ENCODE data around the gene EFNA5. TPM values are rescaled to one million over a fixed set of nuclear protein-coding genes. Genes with fewer than 3 reads are reported as not detected.

Gene EFNA5
- total RNA-seq, 2 experiments from 2014 or later = not detected

DNA sequence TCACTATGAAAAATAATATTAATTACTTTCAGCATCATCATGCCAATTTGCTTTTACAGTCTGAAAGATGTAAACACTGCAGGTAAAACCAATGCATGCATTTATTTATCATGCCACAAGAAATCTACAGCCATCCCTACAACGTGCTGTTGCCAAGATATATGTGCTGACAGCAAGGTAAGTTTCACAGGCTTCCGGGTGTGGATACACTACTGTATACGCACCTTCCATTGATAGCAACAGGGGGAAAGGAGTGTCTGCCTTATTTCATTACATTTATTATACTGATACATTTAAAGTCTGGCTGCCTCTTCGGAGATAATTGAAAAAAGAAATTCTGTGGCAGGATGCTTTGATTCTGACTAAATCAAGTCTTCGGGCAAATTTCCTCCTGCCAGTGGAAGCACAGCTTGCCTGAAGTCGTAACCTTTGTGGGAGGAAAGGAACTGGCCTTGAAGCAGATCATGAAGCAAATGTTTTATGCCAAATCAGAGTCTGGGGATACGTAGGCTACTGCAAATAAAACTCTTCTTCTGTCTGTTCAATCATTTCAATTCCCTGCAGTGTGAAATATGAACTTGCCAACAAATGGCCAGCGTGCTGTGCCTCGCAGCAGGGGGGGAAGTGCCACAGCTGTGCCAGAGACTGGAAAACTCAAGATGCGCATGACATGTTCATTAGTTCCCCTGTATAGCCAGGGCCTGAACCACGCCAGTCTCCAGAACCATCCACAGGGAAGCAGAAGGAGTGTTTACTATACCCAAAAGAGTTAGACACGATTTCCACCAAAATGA is 268.1 kb downstream of the EFNA5 start:
- Mint-ChIP-seq H3K27ac (no peak overlapping the region), H3K9me3 (no peaks in the 10 kb centered on the region), H3K36me3 (ENCODE audit: low read depth) (no peaks in the 10 kb centered on the region), H3K4me3 (no peak overlapping the region), H3K27me3 (no peaks in the 10 kb centered on the region), H3K4me1 (ENCODE audit: low read depth) (no peaks in the 10 kb centered on the region)
- CTCF ChIA-PET = no interaction called here
- no peaks in the 10 kb centered on the region for H3K36me3 ChIP-seq (ENCODE audit: insufficient read depth, low read length)
- H3K27ac ChIP-seq (ENCODE audit: low read depth in 1 of 2, low read length in 2 of 2) = no peak overlapping the region
- no peaks in the 10 kb centered on the region for H3K27me3 ChIP-seq (ENCODE audit: control insufficient read depth in 1 of 2, insufficient read depth in 2 of 2, low read length in 2 of 2)
- POLR2A ChIA-PET = no interaction called here
- ATAC-seq (ENCODE audit: poor library complexity) (no peak), DNase-seq (no peak)
- no peak overlapping the region for H3K4me3 ChIP-seq (ENCODE audit: low read length)
- no peaks in the 10 kb centered on the region for H3K9me3 ChIP-seq (ENCODE audit: control insufficient read depth in 1 of 2, insufficient read depth in 1 of 2, low read length in 2 of 2)
- intact Hi-C loops (cut with DNase I, micrococcal nuclease) = no loop called here
- H3K4me1 ChIP-seq (ENCODE audit: insufficient read depth, low read length) = no peaks in the 10 kb centered on the region
- TF ChIP-seq, protein P1, sequence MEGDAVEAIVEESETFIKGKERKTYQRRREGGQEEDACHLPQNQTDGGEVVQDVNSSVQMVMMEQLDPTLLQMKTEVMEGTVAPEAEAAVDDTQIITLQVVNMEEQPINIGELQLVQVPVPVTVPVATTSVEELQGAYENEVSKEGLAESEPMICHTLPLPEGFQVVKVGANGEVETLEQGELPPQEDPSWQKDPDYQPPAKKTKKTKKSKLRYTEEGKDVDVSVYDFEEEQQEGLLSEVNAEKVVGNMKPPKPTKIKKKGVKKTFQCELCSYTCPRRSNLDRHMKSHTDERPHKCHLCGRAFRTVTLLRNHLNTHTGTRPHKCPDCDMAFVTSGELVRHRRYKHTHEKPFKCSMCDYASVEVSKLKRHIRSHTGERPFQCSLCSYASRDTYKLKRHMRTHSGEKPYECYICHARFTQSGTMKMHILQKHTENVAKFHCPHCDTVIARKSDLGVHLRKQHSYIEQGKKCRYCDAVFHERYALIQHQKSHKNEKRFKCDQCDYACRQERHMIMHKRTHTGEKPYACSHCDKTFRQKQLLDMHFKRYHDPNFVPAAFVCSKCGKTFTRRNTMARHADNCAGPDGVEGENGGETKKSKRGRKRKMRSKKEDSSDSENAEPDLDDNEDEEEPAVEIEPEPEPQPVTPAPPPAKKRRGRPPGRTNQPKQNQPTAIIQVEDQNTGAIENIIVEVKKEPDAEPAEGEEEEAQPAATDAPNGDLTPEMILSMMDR (IDR thresholded peaks at IDR 0.05) = no peak

DNA sequence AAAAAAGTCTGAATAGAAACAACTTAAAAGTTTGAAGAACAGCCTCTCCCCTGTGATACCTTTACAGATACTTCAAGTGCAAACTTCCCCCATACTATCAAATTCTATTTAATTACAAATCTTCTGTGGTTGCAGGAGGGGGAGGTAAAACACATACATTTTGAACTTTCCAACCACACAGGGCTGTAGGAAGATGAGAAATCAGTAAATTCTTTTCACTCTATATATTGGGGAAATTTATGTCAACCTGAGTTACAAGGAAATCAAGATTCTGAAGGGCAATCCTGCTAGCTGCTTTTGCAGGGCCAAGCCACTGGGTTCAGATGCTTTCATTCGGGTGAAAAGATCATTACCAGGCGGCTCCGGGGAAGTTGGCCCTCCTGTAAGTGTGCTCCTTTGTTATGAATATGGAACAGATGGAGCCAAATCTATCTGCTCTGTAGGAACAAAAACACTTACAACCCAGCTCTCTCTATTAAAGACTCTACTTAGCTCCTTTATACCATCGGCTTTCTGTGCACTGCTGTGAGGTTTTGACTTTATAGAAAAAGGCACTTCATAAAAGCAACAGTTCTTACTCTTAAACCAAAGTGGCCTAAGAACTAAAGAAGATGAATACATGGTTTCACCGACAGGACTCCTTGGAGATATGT is 269.1 kb downstream of the EFNA5 start:
- POLR2A ChIA-PET = no interaction called here
- TF ChIP-seq, protein P1 (IDR thresholded peaks at IDR 0.05) = no peak

DNA sequence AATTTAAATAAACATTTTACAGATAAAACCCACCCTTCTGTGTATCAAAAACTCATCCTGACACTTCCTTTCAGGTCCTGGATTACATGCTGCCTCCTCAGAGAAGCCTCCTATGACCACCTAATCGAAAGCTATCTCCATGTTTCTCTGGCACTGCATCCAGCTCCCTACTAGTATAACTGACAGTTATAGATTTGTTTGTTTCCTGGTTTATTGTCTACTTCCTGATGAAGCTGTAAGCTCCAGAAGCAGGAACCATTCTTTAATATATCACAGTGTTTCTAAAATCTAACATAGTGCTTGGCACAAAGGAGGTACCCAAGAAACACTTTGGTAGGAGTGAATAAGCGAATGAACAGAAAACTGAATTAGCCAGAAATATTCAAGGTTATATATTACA is 270.4 kb downstream of the EFNA5 start:
- Mint-ChIP-seq H3K9me3 (no peaks in the 10 kb centered on the region), H3K4me1 (ENCODE audit: low read depth) (no peaks in the 10 kb centered on the region), H3K27me3 (no peaks in the 10 kb centered on the region), H3K36me3 (ENCODE audit: low read depth) (no peaks in the 10 kb centered on the region), H3K4me3 (no peak overlapping the region), H3K27ac (no peak overlapping the region)
- no peaks in the 10 kb centered on the region for H3K27me3 ChIP-seq (ENCODE audit: control insufficient read depth in 1 of 2, insufficient read depth in 2 of 2, low read length in 2 of 2)
- no peak for DNase-seq
- no peak overlapping the region for H3K27ac ChIP-seq (ENCODE audit: low read depth in 1 of 2, low read length in 2 of 2)
- ChIA-PET CTCF (no interaction called here), POLR2A (no interaction called here)
- H3K4me1 ChIP-seq (ENCODE audit: insufficient read depth, low read length) = no peaks in the 10 kb centered on the region
- no peak overlapping the region for H3K4me3 ChIP-seq (ENCODE audit: low read length)
- no peak for ATAC-seq (ENCODE audit: poor library complexity)
- H3K36me3 ChIP-seq (ENCODE audit: insufficient read depth, low read length) = no peaks in the 10 kb centered on the region
- no peaks in the 10 kb centered on the region for H3K9me3 ChIP-seq (ENCODE audit: control insufficient read depth in 1 of 2, insufficient read depth in 1 of 2, low read length in 2 of 2)
- intact Hi-C loops (cut with DNase I, micrococcal nuclease) = no loop called here
- TF ChIP-seq, protein P1 (IDR thresholded peaks at IDR 0.05) = no peak

More for the DNA sequence above, 269.1 kb downstream of the EFNA5 start:
- H3K4me1 Mint-ChIP-seq (ENCODE audit: low read depth) = no peaks in the 10 kb centered on the region
- Histone ChIP-seq H3K27me3 (ENCODE audit: control insufficient read depth in 1 of 2, insufficient read depth in 2 of 2, low read length in 2 of 2) (no peaks in the 10 kb centered on the region), H3K27ac (ENCODE audit: low read depth in 1 of 2, low read length in 2 of 2) (no peak overlapping the region), H3K9me3 (ENCODE audit: control insufficient read depth in 1 of 2, insufficient read depth in 1 of 2, low read length in 2 of 2) (no peaks in the 10 kb centered on the region), H3K36me3 (ENCODE audit: insufficient read depth, low read length) (no peaks in the 10 kb centered on the region), H3K4me1 (ENCODE audit: insufficient read depth, low read length) (no peaks in the 10 kb centered on the region), H3K4me3 (ENCODE audit: low read length) (no peak overlapping the region)
- no peak overlapping the region for H3K4me3 Mint-ChIP-seq
- no peak overlapping the region for H3K27ac Mint-ChIP-seq
- intact Hi-C loops (cut with DNase I, micrococcal nuclease) = no loop called here
- H3K27me3 Mint-ChIP-seq = no peaks in the 10 kb centered on the region
- ATAC-seq (ENCODE audit: poor library complexity) = no peak
- no peaks in the 10 kb centered on the region for H3K36me3 Mint-ChIP-seq (ENCODE audit: low read depth)
- no peak for DNase-seq
- no peaks in the 10 kb centered on the region for H3K9me3 Mint-ChIP-seq
- CTCF ChIA-PET = no interaction called here

Measured in CD4-positive, alpha-beta T cell (primary cell).